HCT116 (cell line): ENCODE data around the gene PTGR3.

Experiments
- CTCF ChIP-seq, 3 experiments: fragments of 200-600 bp in 1 of 3; sonication (generic) in 1 of 3; IDR thresholded peaks in 2 of 3; conservative IDR thresholded peaks in 1 of 3; 2 replicates each; pipeline ENCODE4 v1.5.1; 2012 to 2017; ENCODE audit warnings: low read depth in 2 of 3, low read length in 2 of 3, antibody characterized with exemption in 1 of 3, borderline replicate concordance in 1 of 3, control low read depth in 1 of 3, mild to moderate bottlenecking in 1 of 3, mixed read lengths in 1 of 3, mixed run types in 1 of 3, moderate library complexity in 1 of 3; ENCODE audit not compliant: insufficient read depth in 1 of 3
- TCF7L2 ChIP-seq: IDR thresholded peaks from 2 replicates; pipeline ENCODE4 v1.7.0; 2011; ENCODE audit warnings: borderline replicate concordance, inconsistent platforms; ENCODE audit not compliant: insufficient read depth, insufficient read length; ENCODE audit errors: extremely low read depth

GRCh38 chr18:75246721-75247610 is 38.0 kb upstream of the PTGR3 start:
- TF ChIP-seq CTCF (IDR thresholded peaks at IDR 0.05 in 2 of 3, conservative IDR thresholded peaks at IDR 0.05 in 1 of 3; ENCODE audit: borderline replicate concordance in 1 of 3, insufficient read depth in 1 of 3, low read depth in 2 of 3, low read length in 2 of 3), result no peak
- no peak for TF ChIP-seq TCF7L2
